ENCODE measurements around the gene IFI16. TPM values are rescaled to one million over a fixed set of nuclear protein-coding genes. Genes with fewer than 3 reads are reported as not detected.

IFI16 gene
- total RNA-seq, 1 donor from 2014 or later: 101 TPM

DNA sequence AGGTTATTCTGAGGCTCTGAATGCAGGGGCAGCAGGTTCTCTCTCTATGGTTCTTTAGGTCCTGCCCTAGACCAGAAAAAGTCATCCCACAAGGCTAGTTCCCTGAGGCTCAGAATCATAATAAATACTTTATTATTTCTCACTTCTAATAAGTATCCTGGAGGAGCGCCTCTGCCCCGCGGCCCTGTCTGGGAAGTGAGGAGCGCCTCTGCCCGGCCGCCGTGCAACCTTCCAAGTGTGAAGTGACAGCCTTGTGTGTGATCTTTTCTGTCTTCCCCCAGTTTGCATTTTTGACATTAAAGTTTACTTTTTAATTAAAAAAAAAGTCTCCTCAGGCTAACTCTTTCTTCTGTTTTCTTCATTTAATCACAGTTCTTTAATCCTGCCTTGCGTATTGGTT is 55.4 kb downstream of the IFI16 start:
- intact Hi-C loops (cut with DNase I): no loop called here

DNA sequence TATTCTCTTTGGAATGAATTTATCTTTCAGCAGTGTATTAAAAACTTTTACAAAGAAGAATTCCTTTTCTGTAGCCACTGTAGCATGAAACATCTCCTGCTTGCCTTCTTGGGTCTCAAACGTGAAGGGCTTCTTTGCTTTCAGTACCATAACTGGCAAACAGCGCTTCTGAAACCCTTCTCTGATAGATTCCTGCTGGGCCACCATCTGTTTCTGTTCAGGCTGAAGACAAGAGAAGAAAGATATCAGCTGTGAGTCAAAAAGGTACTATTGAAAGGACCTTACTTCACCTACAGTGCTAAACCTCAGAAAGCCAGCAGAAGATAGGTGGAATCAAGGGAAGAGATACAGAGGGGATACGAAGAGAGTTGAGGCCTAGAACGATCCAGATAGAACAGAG is 56.4 kb downstream of the IFI16 start:
- no peaks in the 10 kb centered on the region for H3K9me3 ChIP-seq
- H3K36me3 ChIP-seq: no peaks in the 10 kb centered on the region
- no peak for TF ChIP-seq POLR2AphosphoS5 (IDR thresholded peaks at IDR 0.05; ENCODE audit: insufficient read depth in 1 of 2, low read depth in 1 of 2)
- TF ChIP-seq, protein P1, sequence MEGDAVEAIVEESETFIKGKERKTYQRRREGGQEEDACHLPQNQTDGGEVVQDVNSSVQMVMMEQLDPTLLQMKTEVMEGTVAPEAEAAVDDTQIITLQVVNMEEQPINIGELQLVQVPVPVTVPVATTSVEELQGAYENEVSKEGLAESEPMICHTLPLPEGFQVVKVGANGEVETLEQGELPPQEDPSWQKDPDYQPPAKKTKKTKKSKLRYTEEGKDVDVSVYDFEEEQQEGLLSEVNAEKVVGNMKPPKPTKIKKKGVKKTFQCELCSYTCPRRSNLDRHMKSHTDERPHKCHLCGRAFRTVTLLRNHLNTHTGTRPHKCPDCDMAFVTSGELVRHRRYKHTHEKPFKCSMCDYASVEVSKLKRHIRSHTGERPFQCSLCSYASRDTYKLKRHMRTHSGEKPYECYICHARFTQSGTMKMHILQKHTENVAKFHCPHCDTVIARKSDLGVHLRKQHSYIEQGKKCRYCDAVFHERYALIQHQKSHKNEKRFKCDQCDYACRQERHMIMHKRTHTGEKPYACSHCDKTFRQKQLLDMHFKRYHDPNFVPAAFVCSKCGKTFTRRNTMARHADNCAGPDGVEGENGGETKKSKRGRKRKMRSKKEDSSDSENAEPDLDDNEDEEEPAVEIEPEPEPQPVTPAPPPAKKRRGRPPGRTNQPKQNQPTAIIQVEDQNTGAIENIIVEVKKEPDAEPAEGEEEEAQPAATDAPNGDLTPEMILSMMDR (IDR thresholded peaks at IDR 0.05): no peak
- TF ChIP-seq POLR2A (IDR thresholded peaks at IDR 0.05): no peak
- no peak overlapping the region for H3K27ac ChIP-seq
- intact Hi-C loops (cut with DNase I): no loop called here
- DNase-seq (ENCODE audit: extremely low spot score in 2 of 2): no peak
- no peaks in the 10 kb centered on the region for H3K4me1 ChIP-seq
- H3K4me3 ChIP-seq: no peak overlapping the region
- no peaks in the 10 kb centered on the region for H3K27me3 ChIP-seq

More for the DNA sequence above, 55.4 kb downstream of the IFI16 start:
- Histone ChIP-seq H3K9me3 (no peaks in the 10 kb centered on the region), H3K4me3 (no peak overlapping the region), H3K4me1 (no peaks in the 10 kb centered on the region), H3K27ac (no peak overlapping the region), H3K36me3 (no peaks in the 10 kb centered on the region), H3K27me3 (no peaks in the 10 kb centered on the region)
- TF ChIP-seq, protein P1 (IDR thresholded peaks at IDR 0.05): no peak
- TF ChIP-seq POLR2AphosphoS5 (IDR thresholded peaks at IDR 0.05; ENCODE audit: insufficient read depth in 1 of 2, low read depth in 1 of 2) (no peak), POLR2A (IDR thresholded peaks at IDR 0.05) (no peak)
- DNase-seq (ENCODE audit: extremely low spot score in 2 of 2): no peak

DNA sequence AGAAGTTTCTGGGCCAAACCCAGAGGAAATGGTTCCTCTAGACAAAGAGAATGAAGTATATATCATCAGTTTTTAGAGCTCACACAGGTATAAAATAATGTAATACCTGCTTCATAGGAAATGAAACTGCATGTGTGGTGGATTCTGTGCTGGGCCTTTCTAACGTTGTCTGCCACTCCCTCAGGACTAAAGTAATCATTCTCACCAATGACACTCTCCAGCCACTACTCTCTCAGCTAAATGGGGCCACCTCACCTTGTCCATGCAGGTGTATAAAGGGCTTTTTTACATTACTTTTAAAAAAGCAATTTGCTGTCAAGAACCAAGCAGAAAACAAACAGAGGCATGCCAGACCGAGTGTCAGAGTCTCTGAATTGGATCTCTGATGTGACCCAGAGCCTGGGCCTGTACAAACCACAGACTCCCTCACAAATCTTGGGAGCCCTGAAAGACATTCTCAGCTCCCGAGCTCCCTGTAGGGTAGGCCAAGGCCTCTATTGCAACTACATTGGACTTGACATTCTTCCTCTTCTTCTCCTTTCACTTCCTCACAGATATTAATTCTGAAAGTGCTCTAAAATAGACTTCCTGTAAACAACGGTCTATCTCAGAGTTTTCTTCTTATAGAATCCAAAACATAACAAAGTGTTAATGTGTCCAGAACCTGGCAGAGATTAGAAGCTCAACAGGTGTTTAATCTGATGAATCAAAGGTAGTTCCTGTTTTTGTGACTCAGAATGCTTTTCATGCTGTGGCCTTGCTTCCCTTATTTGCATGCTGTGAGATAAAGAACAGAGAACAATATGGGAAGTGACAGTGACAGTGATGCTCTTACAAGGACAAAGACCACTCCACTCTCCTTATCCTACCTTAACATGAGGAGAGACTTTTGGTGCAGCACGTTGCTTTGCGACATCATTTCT is 58.3 kb downstream of the IFI16 start:
- Histone ChIP-seq H3K36me3 (no peaks in the 10 kb centered on the region), H3K9me3 (no peaks in the 10 kb centered on the region), H3K4me1 (no peaks in the 10 kb centered on the region), H3K4me3 (no peak overlapping the region), H3K27me3 (no peaks in the 10 kb centered on the region), H3K27ac (no peak overlapping the region)
- TF ChIP-seq, protein P1 (IDR thresholded peaks at IDR 0.05): no peak
- TF ChIP-seq POLR2AphosphoS5 (IDR thresholded peaks at IDR 0.05; ENCODE audit: insufficient read depth in 1 of 2, low read depth in 1 of 2) (no peak), POLR2A (IDR thresholded peaks at IDR 0.05) (no peak)
- intact Hi-C loops (cut with DNase I): no loop called here
- no peak for DNase-seq (ENCODE audit: extremely low spot score in 2 of 2)

DNA sequence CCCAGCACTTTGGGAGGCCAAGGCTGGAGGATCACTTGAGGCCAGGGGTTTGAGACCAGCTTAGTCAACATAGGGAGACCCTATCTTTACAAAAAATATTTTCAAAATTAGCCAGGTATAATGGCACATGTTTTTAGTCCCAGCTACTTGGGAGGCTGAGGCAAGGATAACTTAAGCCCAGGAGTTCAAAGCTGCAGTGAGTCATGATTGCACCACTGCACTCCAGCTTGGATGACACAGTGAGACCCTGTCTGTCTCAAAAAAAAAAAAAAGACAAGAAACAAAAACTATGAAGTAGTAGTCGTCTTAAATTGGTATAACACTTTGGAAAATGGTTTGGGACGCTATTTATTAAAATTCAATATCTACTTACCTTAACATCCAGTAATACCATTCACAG is 59.2 kb downstream of the IFI16 start:
- Histone ChIP-seq H3K27me3 (no peaks in the 10 kb centered on the region), H3K27ac (no peak overlapping the region), H3K4me1 (no peaks in the 10 kb centered on the region), H3K36me3 (no peaks in the 10 kb centered on the region), H3K9me3 (no peaks in the 10 kb centered on the region), H3K4me3 (no peak overlapping the region)
- DNase-seq (ENCODE audit: extremely low spot score in 2 of 2): no peak
- intact Hi-C loops (cut with DNase I): no loop called here
- TF ChIP-seq POLR2A (IDR thresholded peaks at IDR 0.05) (no peak), POLR2AphosphoS5 (IDR thresholded peaks at IDR 0.05; ENCODE audit: insufficient read depth in 1 of 2, low read depth in 1 of 2) (no peak)
- TF ChIP-seq, protein P1 (IDR thresholded peaks at IDR 0.05): no peak

All from vagina (tissue), 2 donors.